Ishikawa (cell line): ENCODE results near the gene NTNG1.

Source experiments
- CEBPB ChIP-seq: IDR thresholded peaks from 2 replicates; pipeline ENCODE4 v1.6.1; 2012
- CREB1 ChIP-seq: IDR thresholded peaks from 2 replicates; pipeline ENCODE4 v1.6.1; 2012; ENCODE audit warnings: low read depth
- EGR1 ChIP-seq: IDR thresholded peaks from 2 replicates; pipeline ENCODE4 v1.6.1; 2012
- EP300 ChIP-seq: IDR thresholded peaks from 2 replicates; pipeline ENCODE4 v1.6.1; 2012; ENCODE audit warnings: borderline replicate concordance
- FOXM1 ChIP-seq: IDR thresholded peaks from 2 replicates; pipeline ENCODE4 v1.6.1; 2012; ENCODE audit warnings: low read depth, borderline replicate concordance
- MAX ChIP-seq: IDR thresholded peaks from 2 replicates; pipeline ENCODE4 v1.6.1; 2012
- NFIC ChIP-seq: IDR thresholded peaks from 2 replicates; pipeline ENCODE4 v1.6.1; 2012
- RAD21 ChIP-seq: IDR thresholded peaks from 2 replicates; pipeline ENCODE4 v1.6.1; 2012; ENCODE audit warnings: low read depth
- REST ChIP-seq: IDR thresholded peaks from 2 replicates; pipeline ENCODE4 v1.6.1; 2012; ENCODE audit warnings: low read depth, mild to moderate bottlenecking
- TAF1 ChIP-seq: IDR thresholded peaks from 2 replicates; pipeline ENCODE4 v1.6.1; 2012; ENCODE audit warnings: low read depth, mild to moderate bottlenecking
- TCF12 ChIP-seq: IDR thresholded peaks from 2 replicates; pipeline ENCODE4 v1.6.1; 2012; ENCODE audit warnings: low read depth
- TEAD4 ChIP-seq: IDR thresholded peaks from 2 replicates; pipeline ENCODE4 v1.6.1; 2012
- USF1 ChIP-seq: IDR thresholded peaks from 2 replicates; pipeline ENCODE4 v1.6.1; 2012
- YY1 ChIP-seq: IDR thresholded peaks from 2 replicates; pipeline ENCODE4 v1.6.1; 2012; ENCODE audit warnings: low read depth
- ZBTB7A ChIP-seq: IDR thresholded peaks from 2 replicates; pipeline ENCODE4 v1.6.1; 2012; ENCODE audit warnings: low read depth

NTNG1 gene

GRCh38 chr1:107122225-107122624 is 18.6 kb upstream of the NTNG1 start:
- TF ChIP-seq REST (no peak), FOXM1 (no peak), YY1 (no peak), TCF12 (no peak), EGR1 (no peak), RAD21 (no peak), NFIC (no peak), TAF1 (no peak), ZBTB7A (no peak), TEAD4 (no peak)

GRCh38 chr1:107123741-107124140 is 17.1 kb upstream of the NTNG1 start:
- TF ChIP-seq EP300 (no peak), CEBPB (no peak), YY1 (no peak), FOXM1 (no peak), CREB1 (no peak), ZBTB7A (no peak), EGR1 (no peak), MAX (no peak), TAF1 (no peak), TCF12 (no peak), USF1 (no peak), REST (no peak), NFIC (no peak), TEAD4 (no peak), RAD21 (no peak)

GRCh38 chr1:107124694-107125093 is 16.1 kb upstream of the NTNG1 start:
- TF ChIP-seq REST (no peak), NFIC (no peak), TCF12 (no peak), EGR1 (no peak), EP300 (no peak), TEAD4 (no peak), CREB1 (no peak), CEBPB (no peak), FOXM1 (no peak), MAX (no peak)

- TF ChIP-seq MAX: no peak
- no peak for TF ChIP-seq CEBPB
- TF ChIP-seq FOXM1: no peak
- no peak for TF ChIP-seq NFIC
- no peak for TF ChIP-seq TAF1
- TF ChIP-seq TCF12: no peak
- no peak for TF ChIP-seq TEAD4
- no peak for TF ChIP-seq USF1
- no peak for TF ChIP-seq EGR1
- TF ChIP-seq YY1: no peak
- TF ChIP-seq REST: no peak
- TF ChIP-seq CREB1: no peak
These were observed 8.6 kb upstream of the NTNG1 start for GRCh38 chr1:107132195-107132594.
